GM21447 (cell line): ENCODE measurements around the gene PPP1R1C.
A peak's percentile ranks its signal among the peaks of the same experiment; 100 is the strongest.

ENCODE experiments used
- ATAC-seq: cut with Tn5 transposase; IDR thresholded peaks from one replicate; pipeline ENCODE4 v1.9.1; 2021; ENCODE audit not compliant: unreplicated experiment

Gene PPP1R1C

DNA sequence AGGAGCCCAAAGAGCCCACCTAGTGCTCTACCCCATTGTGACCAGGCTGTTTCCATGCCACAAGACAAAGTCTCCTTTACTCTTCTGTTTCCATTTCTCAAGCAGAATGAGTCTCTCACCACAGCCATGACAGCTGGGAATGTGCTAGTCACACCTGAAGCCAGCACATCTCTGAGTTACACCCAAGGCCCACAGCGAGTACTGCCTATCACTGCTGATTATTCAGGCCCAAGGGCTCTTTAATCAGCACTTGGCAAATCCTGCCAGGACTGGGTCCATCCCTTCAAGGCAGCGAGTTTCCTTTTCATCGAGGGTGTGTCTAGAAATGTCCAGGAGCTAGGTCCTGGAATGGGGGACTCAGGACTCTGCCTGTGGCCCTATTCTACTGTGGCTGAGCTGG is 14.6 kb upstream of the PPP1R1C start:
- no peak for ATAC-seq

GRCh38 chr2:181972431-181973170 is 13.1 kb upstream of the PPP1R1C start:
- ATAC-seq: no peak

DNA sequence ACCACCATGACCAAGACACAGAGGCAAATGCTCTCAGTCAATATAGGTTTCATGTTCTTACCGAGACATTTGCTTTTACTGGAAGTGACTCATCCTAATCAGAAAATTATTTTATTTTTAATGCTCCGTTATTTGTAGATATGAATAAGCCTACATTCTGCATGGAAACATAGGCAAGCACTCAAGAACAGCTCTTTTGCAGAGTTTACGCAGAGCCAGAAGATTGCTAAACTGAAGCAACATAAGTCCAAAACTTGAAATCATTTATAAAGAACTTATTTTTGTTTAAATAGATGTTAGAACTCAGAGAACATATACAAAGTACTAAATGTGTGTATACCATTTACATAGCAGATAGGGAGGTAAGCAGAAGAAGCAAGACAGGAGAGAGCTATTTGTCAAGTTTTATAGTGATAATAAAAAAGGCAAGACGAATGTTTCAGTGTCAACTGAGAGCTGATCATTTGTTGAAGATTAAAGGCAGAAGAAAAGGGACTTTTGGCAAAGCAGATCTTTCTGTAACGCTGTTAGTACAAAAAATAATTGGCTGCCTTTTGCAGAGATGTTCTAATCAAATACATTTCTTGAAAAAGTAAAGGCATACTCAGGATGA is 12.4 kb upstream of the PPP1R1C start:
- no peak for ATAC-seq

GRCh38 chr2:181977661-181978350 is 7.8 kb upstream of the PPP1R1C start:
- ATAC-seq: no peak

- no peak for ATAC-seq
Observed at GRCh38 chr2:181978351-181979150, 7.1 kb upstream of the PPP1R1C start.

GRCh38 chr2:181984060-181984459 is 1.6 kb upstream of the PPP1R1C start:
- ATAC-seq: no peak

GRCh38 chr2:181984814-181985631 is 630 bp upstream of the PPP1R1C start:
- no peak for ATAC-seq

DNA sequence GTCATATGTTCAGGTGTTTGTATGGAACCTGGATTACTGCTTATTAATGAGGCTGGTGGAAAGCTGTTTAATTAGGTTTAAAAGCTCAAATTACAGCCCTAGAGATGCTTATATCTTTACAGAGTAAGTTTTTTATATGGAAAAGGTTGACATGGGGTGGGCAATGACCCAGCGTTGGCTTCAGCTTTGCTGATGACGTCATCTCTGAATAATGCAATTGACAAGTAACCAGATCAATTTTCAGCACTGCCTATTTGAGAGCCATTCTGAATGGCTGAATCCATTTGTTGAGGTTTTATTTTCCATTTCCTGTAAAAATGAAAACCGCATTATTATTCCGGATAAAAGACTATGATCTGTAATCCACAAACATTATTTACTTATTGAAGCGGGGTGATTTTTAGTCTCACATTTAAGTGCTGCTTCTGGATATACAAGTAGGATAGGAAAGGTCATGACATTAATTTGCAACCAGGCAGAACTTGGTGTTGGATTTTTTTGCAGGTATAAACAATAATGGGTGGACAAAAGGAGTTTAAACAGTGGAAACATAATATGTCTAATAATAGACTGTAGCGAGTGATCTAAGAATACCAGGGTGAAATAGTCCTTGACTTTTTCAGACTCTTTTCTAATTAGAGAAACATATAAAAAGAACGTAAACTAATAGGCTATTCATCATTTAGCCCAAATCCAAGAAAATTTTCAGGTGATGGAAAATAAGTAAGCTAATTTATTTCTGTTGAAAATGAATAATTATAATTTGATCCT is 2.7 kb downstream of the PPP1R1C start:
- ATAC-seq: no peak

- no peak for ATAC-seq
Observed at GRCh38 chr2:181989099-181989498, 3.4 kb downstream of the PPP1R1C start.

GRCh38 chr2:181991171-181991885 is 5.7 kb downstream of the PPP1R1C start:
- ATAC-seq: peak; percentile 98

DNA sequence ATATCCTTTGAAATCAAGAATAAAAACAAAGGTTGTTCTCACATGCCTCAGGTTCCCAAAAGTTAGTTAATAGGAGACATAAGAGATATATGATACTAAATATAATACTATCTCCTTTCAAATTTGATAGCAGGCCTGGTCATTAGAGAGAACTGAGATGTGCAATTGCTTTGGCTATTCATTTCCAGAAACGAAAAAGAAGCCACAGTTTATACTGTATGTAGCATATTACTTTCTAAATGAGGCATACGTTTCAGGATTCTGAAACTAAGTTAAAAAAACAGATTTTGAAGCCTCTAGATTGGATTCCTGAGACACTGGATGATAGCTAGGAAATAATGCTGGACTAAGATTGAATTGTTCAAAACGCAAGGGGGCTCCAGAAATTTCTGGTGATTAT is 7.1 kb downstream of the PPP1R1C start:
- peak; percentile 84 for ATAC-seq

DNA sequence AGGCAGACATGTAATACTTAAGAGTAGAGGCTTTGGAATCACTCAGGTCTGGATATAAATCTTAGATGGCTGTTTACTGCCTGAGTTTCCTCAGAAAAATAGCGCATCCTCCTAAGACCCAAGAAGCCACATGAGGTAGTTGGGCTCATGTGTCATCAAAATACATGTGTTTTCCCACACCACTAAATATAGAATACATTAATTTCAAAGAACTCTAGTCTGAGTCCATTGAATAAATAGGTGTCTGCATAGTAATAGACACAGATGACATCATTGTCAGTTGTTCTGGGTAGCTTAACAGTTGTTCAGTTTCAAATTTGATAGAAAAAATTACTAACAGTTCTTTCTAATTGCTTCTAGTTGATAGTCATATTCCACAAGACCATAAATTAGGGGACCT is 9.6 kb downstream of the PPP1R1C start:
- no peak for ATAC-seq

DNA sequence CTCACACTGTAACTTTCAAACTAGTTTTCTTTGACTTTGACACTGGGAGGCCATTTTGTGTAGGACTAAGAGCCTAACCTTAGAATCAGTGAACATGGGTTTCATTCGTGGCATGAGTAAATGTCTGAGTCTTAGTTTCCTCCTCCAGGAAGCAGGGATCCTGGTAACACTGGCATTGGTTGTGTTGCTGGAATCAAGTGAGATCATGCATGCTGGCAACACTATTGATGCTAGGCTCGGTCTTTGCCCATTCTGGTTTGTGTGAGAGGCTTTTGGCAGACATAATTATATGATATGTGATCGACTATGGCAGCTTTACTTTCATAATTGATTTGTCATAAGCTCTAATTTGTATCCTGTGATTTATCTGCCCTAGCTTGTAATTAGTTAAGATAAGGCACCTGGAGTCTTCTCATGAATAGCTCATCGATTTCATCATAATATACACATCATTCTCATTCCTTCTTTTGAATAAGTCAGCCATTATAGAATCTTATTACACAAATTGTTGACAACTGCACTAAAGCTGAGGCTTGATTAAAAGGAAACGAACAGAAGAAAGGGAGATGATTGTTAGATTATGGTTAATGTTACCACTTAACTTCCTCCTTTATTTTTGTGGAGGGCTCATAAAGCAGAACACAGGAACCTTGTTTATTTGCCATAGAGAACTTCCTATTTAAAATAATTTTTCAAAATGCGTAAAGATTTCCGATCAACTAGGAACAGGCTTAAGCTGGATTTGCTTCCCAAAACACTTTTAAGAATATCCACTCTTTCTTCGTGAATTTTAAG is 12.6 kb downstream of the PPP1R1C start:
- ATAC-seq: no peak

DNA sequence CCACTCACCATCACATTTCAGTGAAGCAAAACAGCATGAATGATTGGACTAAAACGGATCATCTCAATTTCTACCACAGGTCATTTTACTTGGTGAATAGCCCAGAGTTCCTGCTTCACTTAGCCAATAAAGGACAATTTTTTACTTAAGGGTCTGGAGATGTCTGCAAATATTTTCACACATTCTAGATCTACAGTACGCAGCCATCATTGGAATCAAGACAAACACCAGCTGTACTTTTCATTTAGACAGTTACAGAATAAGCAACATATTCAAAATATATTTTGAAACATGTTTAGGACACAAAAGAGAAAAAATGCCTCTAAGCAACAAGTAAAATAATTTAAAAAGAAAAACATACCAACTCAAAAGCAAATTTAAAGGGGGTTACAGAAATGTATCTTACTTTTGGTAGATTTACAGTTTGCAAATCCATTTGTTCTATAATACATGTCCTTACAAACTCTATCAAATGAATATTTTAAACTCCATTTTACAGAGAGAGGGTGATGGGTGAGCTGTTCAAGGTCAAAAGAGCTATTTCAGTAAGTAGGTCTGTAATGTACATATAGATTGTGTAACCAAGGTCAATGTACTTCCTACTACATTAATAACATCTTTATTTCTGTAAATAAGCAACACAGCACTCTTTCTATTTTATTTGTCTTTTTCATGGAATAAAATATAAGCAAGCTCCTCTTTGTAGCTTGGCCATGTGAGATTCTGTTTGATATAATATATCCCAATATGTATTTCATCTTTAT is 13.4 kb downstream of the PPP1R1C start:
- ATAC-seq: no peak

DNA sequence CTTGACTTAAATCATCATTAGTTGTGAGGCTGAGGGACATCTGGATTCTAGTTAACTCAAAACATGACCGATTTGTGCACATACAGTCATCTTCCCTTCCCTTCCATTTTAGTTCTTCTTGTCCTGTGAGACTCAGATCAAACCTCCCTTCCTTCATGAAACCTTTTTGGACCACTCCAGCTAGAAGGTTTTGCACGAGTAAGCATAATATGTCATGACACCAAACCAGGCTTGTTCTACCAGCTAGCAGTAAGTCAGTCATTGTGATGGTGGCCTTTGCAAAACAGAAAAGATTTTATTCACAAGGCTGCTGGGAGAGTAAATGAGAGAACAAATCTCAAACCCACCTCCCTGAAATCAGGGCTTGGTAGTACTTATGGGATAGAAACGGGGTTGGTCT is 14.3 kb downstream of the PPP1R1C start:
- no peak for ATAC-seq

DNA sequence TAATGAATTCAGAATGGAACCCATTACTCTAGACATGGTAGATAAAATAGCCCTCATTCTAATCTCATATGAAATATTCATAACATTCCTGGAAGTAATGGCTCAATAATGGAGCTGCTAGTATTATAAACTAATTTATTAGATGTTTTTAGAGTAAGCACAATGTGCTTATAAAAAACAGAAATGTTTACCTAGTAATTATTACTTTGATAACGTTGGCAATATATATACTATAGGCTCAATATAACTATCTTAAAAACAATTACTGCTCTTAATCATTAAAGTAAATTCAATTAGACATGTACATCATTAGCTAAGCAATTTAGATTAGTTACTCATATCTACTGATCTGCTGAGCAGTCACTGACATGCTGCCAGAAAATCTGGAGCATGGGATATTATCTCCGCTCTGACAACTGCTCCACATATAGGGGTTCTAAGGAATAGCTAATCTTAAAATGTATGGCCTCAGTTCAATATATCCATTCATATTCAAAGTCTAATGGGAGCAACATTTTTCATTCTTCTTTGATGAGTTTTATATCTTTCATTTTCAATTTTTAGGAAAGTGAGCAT is 19.4 kb downstream of the PPP1R1C start:
- ATAC-seq: no peak

DNA sequence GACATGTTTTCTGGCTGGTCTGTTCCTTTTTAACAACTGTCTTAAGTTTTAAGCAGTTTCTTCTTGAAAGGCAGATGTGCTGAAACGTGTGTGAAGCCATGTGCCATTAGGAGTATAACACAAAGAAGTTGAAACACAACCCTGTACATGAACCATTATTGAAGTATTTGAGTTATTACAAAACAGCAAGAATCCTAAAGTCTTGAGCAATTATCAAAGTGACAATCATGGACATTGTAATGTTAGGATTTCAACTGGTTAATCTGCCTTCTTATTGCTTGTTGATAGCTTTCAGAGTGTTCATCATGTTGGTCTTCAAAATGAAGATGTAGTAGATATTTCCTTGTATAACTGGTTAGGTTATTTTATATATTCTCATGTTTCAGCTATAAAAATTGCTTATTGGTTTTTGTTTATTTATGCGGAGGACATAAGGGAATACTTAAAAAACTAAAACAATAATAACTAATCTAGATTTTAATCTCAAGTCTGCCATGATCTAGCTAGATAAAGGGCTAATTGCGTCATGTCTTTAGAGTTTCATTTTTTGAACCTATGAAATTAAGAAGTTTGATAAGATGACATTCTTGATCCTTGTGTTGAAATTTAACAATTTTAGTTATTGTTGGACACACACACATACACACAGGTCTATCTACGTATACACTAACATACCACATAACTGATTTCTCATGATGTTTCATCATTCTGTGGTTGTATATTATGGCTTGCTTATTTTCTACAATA is 21.1 kb downstream of the PPP1R1C start:
- ATAC-seq: no peak
